CD4-positive, alpha-beta T cell (primary cell): ENCODE measurements around the gene INO80. TPM values are rescaled to one million over a fixed set of nuclear protein-coding genes. Genes with fewer than 3 reads are reported as not detected.

Source experiments
- ATAC-seq: fragments of 200-7000 bp; cut with Tn5 transposase; one replicate; pipeline ENCODE4 v1.10.0; 2022; ENCODE audit warnings: mild to moderate bottlenecking; ENCODE audit not compliant: poor library complexity
- CTCF ChIA-PET: fragments of 350-600 bp; sonication (Branson Sonifier 250); formaldehyde crosslinking; loops from one replicate; lab custom pipeline; 2021; ENCODE audit warnings: antibody characterized with exemption, inconsistent platforms; lab: Charles Lee
- POLR2A ChIA-PET: fragments of 350-600 bp; sonication (Branson Sonifier 250); formaldehyde crosslinking; loops from one replicate; lab custom pipeline; 2021; ENCODE audit warnings: antibody characterized with exemption, inconsistent platforms; lab: Charles Lee
- DNase-seq, 14 experiments: peaks; one replicate each; pipeline ENCODE4 v3.0.0-alpha.2; 2013 to 2020; ENCODE audit warnings: mixed read lengths in 2 of 14
- H3K27ac ChIP-seq, 2 donors: one replicate each; pipeline versions ENCODE4 v1.5.1 to v1.7.0; 2013; ENCODE audit warnings: low read length in 2 of 2, low read depth in 1 of 2, mild to moderate bottlenecking in 1 of 2
- H3K27me3 ChIP-seq, 2 experiments: 1 replicate in 1 of 2; 2 replicates in 1 of 2; pipeline versions ENCODE4 v1.6.1 to v1.7.0; 2013; ENCODE audit warnings: low read length in 2 of 2, control low read depth in 1 of 2, mild to moderate bottlenecking in 1 of 2, moderate library complexity in 1 of 2; ENCODE audit not compliant: insufficient read depth in 2 of 2, control insufficient read depth in 1 of 2
- H3K36me3 ChIP-seq: one replicate; pipeline ENCODE4 v1.6.1; 2013; ENCODE audit warnings: low read length, control low read depth; ENCODE audit not compliant: insufficient read depth
- H3K4me1 ChIP-seq: one replicate; pipeline ENCODE4 v1.6.1; 2013; ENCODE audit warnings: low read length, control low read depth; ENCODE audit not compliant: insufficient read depth
- H3K4me3 ChIP-seq: one replicate; pipeline ENCODE4 v1.5.1; 2013; ENCODE audit warnings: mild to moderate bottlenecking, low read length, moderate library complexity
- H3K9me3 ChIP-seq, 2 experiments: 1 replicate in 1 of 2; 2 replicates in 1 of 2; pipeline versions ENCODE4 v1.6.1 to v1.7.0; 2013; ENCODE audit warnings: low read length in 2 of 2, mild to moderate bottlenecking in 2 of 2, control low read depth in 1 of 2, moderate library complexity in 1 of 2; ENCODE audit not compliant: control insufficient read depth in 1 of 2, insufficient read depth in 1 of 2
- H3K27ac Mint-ChIP-seq: one replicate; pipeline ENCODE4 v1.8.0; 2020; ENCODE audit warnings: mixed read lengths
- H3K27me3 Mint-ChIP-seq: one replicate; pipeline ENCODE4 v1.8.0; 2021; ENCODE audit warnings: mixed read lengths
- H3K36me3 Mint-ChIP-seq: one replicate; pipeline ENCODE4 v1.8.0; 2021; ENCODE audit warnings: low read depth, mixed read lengths
- H3K4me1 Mint-ChIP-seq: one replicate; pipeline ENCODE4 v1.8.0; 2021; ENCODE audit warnings: low read depth, mixed read lengths
- H3K4me3 Mint-ChIP-seq: one replicate; pipeline ENCODE4 v1.8.0; 2020; ENCODE audit warnings: mild to moderate bottlenecking, mixed read lengths
- H3K9me3 Mint-ChIP-seq: one replicate; pipeline ENCODE4 v1.8.0; 2020; ENCODE audit warnings: mixed read lengths
- intact Hi-C, 2 experiments: fragments of 100-400 bp; cut with DNase I in 1 of 2; cut with micrococcal nuclease in 1 of 2; formaldehyde crosslinking; loops; one replicate each; pipeline versions ENCODE4 v1.15.1 to v1.9.0; 2023 to 2025; cut with DNase I, micrococcal nuclease
- total RNA-seq, 174 experiments: library from RNA in 2 of 174; stranded (reverse) in 2 of 174; gene quantifications; one replicate each; pipeline ENCODE4 v1.2.3 and lab custom pipeline; 2021 to 2026
- TF ChIP-seq, protein P1 (sequence below): fragments of 200-600 bp; IDR thresholded peaks from one replicate; pipeline ENCODE4 v1.8.0; 2022; ENCODE audit warnings: antibody characterized with exemption, mild to moderate bottlenecking

The INO80 gene
- total RNA-seq, 2 experiments from 2014 or later, result 20.3 to 22.9 TPM

- H3K4me3 Mint-ChIP-seq, result no peak overlapping the region
- DNase-seq (no peak), ATAC-seq (no peak)
- no peak overlapping the region for H3K4me3 ChIP-seq
- no peak overlapping the region for H3K27ac Mint-ChIP-seq
- no peaks in the 10 kb centered on the region for H3K9me3 ChIP-seq
- no peaks in the 10 kb centered on the region for H3K27me3 ChIP-seq
- TF ChIP-seq, protein P1, sequence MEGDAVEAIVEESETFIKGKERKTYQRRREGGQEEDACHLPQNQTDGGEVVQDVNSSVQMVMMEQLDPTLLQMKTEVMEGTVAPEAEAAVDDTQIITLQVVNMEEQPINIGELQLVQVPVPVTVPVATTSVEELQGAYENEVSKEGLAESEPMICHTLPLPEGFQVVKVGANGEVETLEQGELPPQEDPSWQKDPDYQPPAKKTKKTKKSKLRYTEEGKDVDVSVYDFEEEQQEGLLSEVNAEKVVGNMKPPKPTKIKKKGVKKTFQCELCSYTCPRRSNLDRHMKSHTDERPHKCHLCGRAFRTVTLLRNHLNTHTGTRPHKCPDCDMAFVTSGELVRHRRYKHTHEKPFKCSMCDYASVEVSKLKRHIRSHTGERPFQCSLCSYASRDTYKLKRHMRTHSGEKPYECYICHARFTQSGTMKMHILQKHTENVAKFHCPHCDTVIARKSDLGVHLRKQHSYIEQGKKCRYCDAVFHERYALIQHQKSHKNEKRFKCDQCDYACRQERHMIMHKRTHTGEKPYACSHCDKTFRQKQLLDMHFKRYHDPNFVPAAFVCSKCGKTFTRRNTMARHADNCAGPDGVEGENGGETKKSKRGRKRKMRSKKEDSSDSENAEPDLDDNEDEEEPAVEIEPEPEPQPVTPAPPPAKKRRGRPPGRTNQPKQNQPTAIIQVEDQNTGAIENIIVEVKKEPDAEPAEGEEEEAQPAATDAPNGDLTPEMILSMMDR, result no peak
- no peaks in the 10 kb centered on the region for H3K4me1 Mint-ChIP-seq
- ChIA-PET POLR2A (no interaction called here), CTCF (no interaction called here)
- no peaks in the 10 kb centered on the region for H3K9me3 Mint-ChIP-seq
- no peak overlapping the region for H3K27ac ChIP-seq
- H3K36me3 Mint-ChIP-seq, result peaks cover 77% of the 10 kb centered on the region
- H3K27me3 Mint-ChIP-seq, result no peaks in the 10 kb centered on the region
- peaks cover 48% of the 10 kb centered on the region for H3K36me3 ChIP-seq
- no peaks in the 10 kb centered on the region for H3K4me1 ChIP-seq
- intact Hi-C loops, result no loop called here
Observed at GRCh38 chr15:41001524-41002214, 114.4 kb downstream of the INO80 start.

DNA sequence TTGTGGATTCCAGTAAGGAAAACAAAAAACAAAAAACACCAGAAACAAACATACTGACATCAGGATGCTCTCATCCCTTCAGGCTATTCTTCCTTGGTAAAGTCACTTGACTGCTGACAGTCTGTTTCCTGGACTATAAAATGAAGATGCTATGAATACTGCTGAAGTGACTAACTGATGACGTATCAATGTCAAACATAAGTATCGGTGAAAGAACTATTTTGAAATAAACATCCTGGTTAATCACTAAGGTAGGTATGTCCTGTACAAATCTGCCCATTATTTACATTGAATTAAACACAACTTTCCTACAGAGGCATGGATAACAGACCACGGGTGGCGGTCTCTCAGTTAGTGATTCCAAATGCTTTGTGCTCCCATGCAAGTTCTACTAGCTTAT, 116.9 kb downstream of the INO80 start:
- ATAC-seq (no peak), DNase-seq (no peak)
- no peak overlapping the region for H3K4me3 ChIP-seq
- H3K4me1 ChIP-seq, result no peaks in the 10 kb centered on the region
- ChIA-PET CTCF (no interaction called here), POLR2A (no interaction called here)
- Mint-ChIP-seq H3K4me3 (no peak overlapping the region), H3K4me1 (no peaks in the 10 kb centered on the region), H3K9me3 (no peaks in the 10 kb centered on the region), H3K27ac (no peak overlapping the region), H3K27me3 (no peaks in the 10 kb centered on the region), H3K36me3 (peaks cover 70% of the 10 kb centered on the region)
- H3K27me3 ChIP-seq, result no peaks in the 10 kb centered on the region
- TF ChIP-seq, protein P1, result no peak
- no peaks in the 10 kb centered on the region for H3K9me3 ChIP-seq
- peaks cover 58% of the 10 kb centered on the region for H3K36me3 ChIP-seq
- intact Hi-C loops, result no loop called here
- no peak overlapping the region for H3K27ac ChIP-seq

DNA sequence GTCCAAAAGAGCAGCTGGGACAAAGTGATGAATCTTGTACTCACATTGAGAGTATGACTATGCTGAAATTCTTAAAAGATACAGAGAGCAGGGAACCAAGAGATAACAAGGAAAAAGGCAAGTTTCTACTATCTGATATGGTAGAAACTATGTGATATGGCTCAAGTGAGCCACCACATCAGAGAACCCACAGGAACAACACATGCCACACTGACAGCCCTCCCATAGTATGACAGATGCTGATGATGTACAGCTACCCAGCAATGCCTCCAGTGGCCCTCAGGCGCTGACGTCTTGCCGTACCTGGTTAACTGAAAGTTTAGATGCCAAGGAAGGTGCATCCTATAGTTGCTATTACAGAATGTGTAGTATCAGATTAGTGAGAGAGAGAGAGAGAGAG, 120.4 kb downstream of the INO80 start:
- Mint-ChIP-seq H3K27ac (no peak overlapping the region), H3K36me3 (peaks cover 72% of the 10 kb centered on the region), H3K9me3 (no peaks in the 10 kb centered on the region), H3K27me3 (no peaks in the 10 kb centered on the region), H3K4me3 (no peak overlapping the region), H3K4me1 (no peaks in the 10 kb centered on the region)
- ATAC-seq (no peak), DNase-seq (no peak)
- H3K27ac ChIP-seq, result no peak overlapping the region
- ChIA-PET CTCF (no interaction called here), POLR2A (no interaction called here)
- H3K36me3 ChIP-seq, result peaks cover 65% of the 10 kb centered on the region
- intact Hi-C loops, result no loop called here
- no peaks in the 10 kb centered on the region for H3K27me3 ChIP-seq
- H3K4me3 ChIP-seq, result no peak overlapping the region
- no peaks in the 10 kb centered on the region for H3K9me3 ChIP-seq
- TF ChIP-seq, protein P1, result no peak
- H3K4me1 ChIP-seq, result no peaks in the 10 kb centered on the region
